ENCODE data around the gene LTC4S.
A peak's percentile ranks its signal among the peaks of the same experiment; 100 is the strongest.

Gene LTC4S

DNA sequence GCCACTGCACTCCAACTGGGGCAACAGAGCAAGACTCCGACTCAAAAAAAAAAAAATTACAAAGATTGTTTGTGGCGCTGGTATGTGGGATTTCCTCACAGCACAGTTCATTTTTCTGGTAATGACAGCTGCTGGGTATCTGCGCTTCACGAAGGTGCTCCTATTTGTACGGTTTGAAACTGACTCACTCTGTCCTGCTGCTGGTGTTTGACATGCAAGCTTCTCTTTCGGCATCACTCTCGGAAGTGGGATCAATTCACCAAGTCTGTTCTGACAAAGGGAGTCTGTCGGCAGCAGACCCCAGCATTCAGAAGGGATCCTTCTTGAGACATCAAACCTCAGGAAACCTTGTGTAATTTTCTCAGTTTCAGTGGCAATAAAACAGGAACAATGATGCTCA, 34.8 kb upstream of the LTC4S start:
- H3K27ac ChIP-seq (replicated peaks) = peak overlapping the region; percentile 58
- H3K27me3 ChIP-seq (ENCODE audit: insufficient read depth, poor library complexity, severe bottlenecking) = no peaks in the 10 kb centered on the region
- peak; percentile 79 to 85 for DNase-seq (ENCODE audit: low read depth in 1 of 2, low spot score in 1 of 2)
- no peak overlapping the region for H3K4me3 ChIP-seq (replicated peaks; ENCODE audit: insufficient read depth, low read length)
- TF ChIP-seq, protein P1, sequence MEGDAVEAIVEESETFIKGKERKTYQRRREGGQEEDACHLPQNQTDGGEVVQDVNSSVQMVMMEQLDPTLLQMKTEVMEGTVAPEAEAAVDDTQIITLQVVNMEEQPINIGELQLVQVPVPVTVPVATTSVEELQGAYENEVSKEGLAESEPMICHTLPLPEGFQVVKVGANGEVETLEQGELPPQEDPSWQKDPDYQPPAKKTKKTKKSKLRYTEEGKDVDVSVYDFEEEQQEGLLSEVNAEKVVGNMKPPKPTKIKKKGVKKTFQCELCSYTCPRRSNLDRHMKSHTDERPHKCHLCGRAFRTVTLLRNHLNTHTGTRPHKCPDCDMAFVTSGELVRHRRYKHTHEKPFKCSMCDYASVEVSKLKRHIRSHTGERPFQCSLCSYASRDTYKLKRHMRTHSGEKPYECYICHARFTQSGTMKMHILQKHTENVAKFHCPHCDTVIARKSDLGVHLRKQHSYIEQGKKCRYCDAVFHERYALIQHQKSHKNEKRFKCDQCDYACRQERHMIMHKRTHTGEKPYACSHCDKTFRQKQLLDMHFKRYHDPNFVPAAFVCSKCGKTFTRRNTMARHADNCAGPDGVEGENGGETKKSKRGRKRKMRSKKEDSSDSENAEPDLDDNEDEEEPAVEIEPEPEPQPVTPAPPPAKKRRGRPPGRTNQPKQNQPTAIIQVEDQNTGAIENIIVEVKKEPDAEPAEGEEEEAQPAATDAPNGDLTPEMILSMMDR (IDR thresholded peaks at IDR 0.05; ENCODE audit: insufficient read depth, low read length) = no peak
- TF ChIP-seq SPI1 (IDR thresholded peaks at IDR 0.05; ENCODE audit: borderline replicate concordance, low read depth) = no peak
- TF ChIP-seq, protein P2, sequence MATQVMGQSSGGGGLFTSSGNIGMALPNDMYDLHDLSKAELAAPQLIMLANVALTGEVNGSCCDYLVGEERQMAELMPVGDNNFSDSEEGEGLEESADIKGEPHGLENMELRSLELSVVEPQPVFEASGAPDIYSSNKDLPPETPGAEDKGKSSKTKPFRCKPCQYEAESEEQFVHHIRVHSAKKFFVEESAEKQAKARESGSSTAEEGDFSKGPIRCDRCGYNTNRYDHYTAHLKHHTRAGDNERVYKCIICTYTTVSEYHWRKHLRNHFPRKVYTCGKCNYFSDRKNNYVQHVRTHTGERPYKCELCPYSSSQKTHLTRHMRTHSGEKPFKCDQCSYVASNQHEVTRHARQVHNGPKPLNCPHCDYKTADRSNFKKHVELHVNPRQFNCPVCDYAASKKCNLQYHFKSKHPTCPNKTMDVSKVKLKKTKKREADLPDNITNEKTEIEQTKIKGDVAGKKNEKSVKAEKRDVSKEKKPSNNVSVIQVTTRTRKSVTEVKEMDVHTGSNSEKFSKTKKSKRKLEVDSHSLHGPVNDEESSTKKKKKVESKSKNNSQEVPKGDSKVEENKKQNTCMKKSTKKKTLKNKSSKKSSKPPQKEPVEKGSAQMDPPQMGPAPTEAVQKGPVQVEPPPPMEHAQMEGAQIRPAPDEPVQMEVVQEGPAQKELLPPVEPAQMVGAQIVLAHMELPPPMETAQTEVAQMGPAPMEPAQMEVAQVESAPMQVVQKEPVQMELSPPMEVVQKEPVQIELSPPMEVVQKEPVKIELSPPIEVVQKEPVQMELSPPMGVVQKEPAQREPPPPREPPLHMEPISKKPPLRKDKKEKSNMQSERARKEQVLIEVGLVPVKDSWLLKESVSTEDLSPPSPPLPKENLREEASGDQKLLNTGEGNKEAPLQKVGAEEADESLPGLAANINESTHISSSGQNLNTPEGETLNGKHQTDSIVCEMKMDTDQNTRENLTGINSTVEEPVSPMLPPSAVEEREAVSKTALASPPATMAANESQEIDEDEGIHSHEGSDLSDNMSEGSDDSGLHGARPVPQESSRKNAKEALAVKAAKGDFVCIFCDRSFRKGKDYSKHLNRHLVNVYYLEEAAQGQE (IDR thresholded peaks at IDR 0.05; ENCODE audit: insufficient replicate concordance, low read depth) = no peak
- TF ChIP-seq GABPA (IDR thresholded peaks at IDR 0.05; ENCODE audit: low read depth) = no peak
- TF ChIP-seq POLR2AphosphoS5 (IDR thresholded peaks at IDR 0.05; ENCODE audit: low read depth) = no peak; the same call in 1 of the 2 replicates

DNA sequence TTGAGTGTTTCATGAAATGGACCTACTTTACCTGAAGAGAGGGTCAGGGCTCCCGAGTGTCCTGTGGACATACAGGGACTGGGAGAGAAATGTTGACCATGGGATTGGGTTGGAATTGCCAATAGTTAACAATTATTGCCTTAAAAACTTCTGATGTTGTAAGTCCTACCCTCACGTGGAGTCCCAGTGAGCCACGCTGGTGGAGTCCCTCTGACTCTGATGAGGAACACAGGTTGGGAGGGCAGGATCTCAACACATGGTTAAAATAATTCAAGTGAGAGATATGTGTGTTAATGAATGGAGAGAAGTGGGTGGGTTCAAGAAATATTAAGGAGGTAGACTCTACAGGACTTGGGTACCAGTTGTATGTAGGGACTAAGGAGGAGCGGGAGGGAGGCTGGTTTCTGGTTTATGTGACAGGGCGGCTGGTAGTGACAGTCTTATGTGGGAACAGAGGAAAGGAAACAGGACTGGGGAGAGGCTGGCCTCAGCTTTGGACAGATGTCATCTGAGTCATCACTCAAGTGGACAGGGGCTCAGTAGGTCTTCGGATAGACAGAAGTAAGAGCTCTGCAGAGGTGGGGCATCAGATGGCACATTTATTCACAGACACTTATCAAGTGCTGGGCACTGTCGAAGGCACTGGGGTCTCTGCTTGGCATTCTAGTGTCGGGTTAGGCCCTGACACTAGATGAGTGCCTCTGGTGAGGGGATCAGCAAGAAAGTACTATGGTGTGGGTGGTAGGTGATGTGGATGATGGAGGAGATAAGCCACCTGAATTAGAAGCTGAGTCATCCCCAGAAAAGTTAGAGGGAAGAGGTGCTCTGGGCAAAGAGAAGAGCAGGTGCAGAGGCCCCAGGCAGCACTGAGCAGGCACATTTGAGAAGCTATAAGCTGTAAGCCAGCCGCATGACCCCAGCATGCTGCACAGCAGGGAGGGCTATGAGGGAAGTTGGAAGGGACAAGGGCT, 33.9 kb upstream of the LTC4S start:
- peak in 1 of 2 experiments; percentile 63 for DNase-seq (ENCODE audit: low read depth in 1 of 2, low spot score in 1 of 2)
- peak overlapping the region; percentile 58 for H3K27ac ChIP-seq (replicated peaks)

DNA sequence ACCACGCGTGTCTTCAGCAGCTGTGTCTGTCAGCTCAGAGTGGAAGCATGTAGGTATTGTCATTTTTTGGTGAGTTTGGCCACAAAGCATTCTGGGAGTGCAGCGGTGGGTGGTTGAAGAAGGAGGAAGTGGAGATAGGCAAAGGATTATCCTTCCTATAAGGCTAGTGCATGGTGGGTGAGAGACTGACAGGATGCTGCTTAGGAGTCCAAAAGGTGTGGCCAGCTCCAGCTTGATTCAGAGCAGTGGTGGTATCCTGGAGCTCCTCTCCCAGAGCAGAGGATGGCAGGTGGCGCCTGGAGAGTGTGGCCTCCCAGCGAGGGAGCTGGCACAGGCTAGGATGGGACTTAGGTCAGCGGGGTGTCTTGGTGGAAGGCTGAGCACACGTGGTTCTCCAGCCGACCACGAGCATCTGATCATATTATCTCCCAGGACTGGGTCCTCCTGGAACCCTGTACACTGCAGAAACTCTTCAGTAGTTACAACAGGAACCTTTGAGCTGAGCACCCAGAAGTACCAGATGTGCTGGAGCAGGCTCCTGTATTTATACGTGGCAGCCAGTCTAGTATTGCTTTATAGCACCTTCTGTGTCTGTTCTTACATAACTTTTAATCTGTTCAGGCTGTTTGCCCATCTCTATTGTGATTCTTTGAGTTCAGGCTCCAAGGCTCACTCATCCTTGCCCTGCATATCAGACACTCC, 31.6 kb upstream of the LTC4S start:
- H3K27ac ChIP-seq (replicated peaks) = peak overlapping the region; percentile 58
- H3K4me3 ChIP-seq (replicated peaks; ENCODE audit: insufficient read depth, low read length) = no peak overlapping the region
- TF ChIP-seq SPI1 (IDR thresholded peaks at IDR 0.05; ENCODE audit: borderline replicate concordance, low read depth) = peak; percentile 94
- no peak for TF ChIP-seq GABPA (IDR thresholded peaks at IDR 0.05; ENCODE audit: low read depth)
- TF ChIP-seq POLR2AphosphoS5 (IDR thresholded peaks at IDR 0.05; ENCODE audit: low read depth) = no peak
- H3K27me3 ChIP-seq (ENCODE audit: insufficient read depth, poor library complexity, severe bottlenecking) = no peaks in the 10 kb centered on the region
- DNase-seq (ENCODE audit: low read depth in 1 of 2, low spot score in 1 of 2) = peak; percentile 61 to 80

More for the DNA sequence above, 33.9 kb upstream of the LTC4S start:
- H3K27me3 ChIP-seq (ENCODE audit: insufficient read depth, poor library complexity, severe bottlenecking) = no peaks in the 10 kb centered on the region
- TF ChIP-seq, protein P1 (IDR thresholded peaks at IDR 0.05; ENCODE audit: insufficient read depth, low read length) = no peak
- no peak for TF ChIP-seq SPI1 (IDR thresholded peaks at IDR 0.05; ENCODE audit: borderline replicate concordance, low read depth)
- TF ChIP-seq POLR2AphosphoS5 (IDR thresholded peaks at IDR 0.05; ENCODE audit: low read depth) = no peak
- TF ChIP-seq, protein P2 (IDR thresholded peaks at IDR 0.05; ENCODE audit: insufficient replicate concordance, low read depth) = no peak
- TF ChIP-seq GABPA (IDR thresholded peaks at IDR 0.05; ENCODE audit: low read depth) = no peak
- H3K4me3 ChIP-seq (replicated peaks; ENCODE audit: insufficient read depth, low read length) = no peak overlapping the region

DNA sequence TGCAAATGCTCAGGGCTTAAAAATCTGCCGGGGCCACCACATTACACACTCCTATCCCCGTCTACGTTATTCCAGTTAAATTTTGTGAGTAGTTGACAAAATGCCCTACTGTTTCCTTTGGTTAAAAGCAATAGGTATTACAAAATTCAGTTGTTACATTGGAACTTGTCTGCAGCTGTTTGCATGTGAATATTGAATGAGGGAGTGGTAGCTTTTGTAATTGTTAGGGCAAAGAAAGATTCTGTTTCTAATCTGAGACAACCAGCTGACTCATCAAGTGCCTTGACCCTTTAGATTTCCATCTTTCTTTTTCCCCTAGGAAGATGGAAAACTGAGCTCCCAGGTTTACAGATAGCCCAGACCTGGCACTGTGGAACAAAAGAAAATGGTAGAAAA, 31.0 kb upstream of the LTC4S start:
- TF ChIP-seq GABPA (IDR thresholded peaks at IDR 0.05; ENCODE audit: low read depth) = no peak
- TF ChIP-seq, protein P1 (IDR thresholded peaks at IDR 0.05; ENCODE audit: insufficient read depth, low read length) = no peak
- TF ChIP-seq, protein P2 (IDR thresholded peaks at IDR 0.05; ENCODE audit: insufficient replicate concordance, low read depth) = no peak
- no peak for TF ChIP-seq SPI1 (IDR thresholded peaks at IDR 0.05; ENCODE audit: borderline replicate concordance, low read depth)
- no peak for TF ChIP-seq POLR2AphosphoS5 (IDR thresholded peaks at IDR 0.05; ENCODE audit: low read depth)
- DNase-seq (ENCODE audit: low read depth in 1 of 2, low spot score in 1 of 2) = peak in 1 of 2 experiments; percentile 69
- H3K27ac ChIP-seq (replicated peaks) = peak overlapping the region; percentile 58
- H3K27me3 ChIP-seq (ENCODE audit: insufficient read depth, poor library complexity, severe bottlenecking) = no peaks in the 10 kb centered on the region
- no peak overlapping the region for H3K4me3 ChIP-seq (replicated peaks; ENCODE audit: insufficient read depth, low read length)

All from HL-60 (cell line).